ENCODE data around the gene CYB561D1. TPM values are rescaled to one million over a fixed set of nuclear protein-coding genes. Genes with fewer than 3 reads are reported as not detected.

Gene CYB561D1
- total and polyA plus RNA-seq, 2 of the 13 experiments (the other 11 are each of a cell fraction or from before 2014, with no cell fraction given), result 3.9 to 4.1 TPM

GRCh38 chr1:109479311-109479710, 14.6 kb upstream of the CYB561D1 start (continued):
- TF ChIP-seq KIAA2018 (CRISPR knock-in tag; IDR thresholded peaks at IDR 0.05; ENCODE audit: borderline replicate concordance) (no peak), ZNF747 (CRISPR knock-in tag; IDR thresholded peaks at IDR 0.05; ENCODE audit: borderline replicate concordance) (no peak), ZNF646 (CRISPR knock-in tag; IDR thresholded peaks at IDR 0.05) (no peak), ZNF33A (CRISPR knock-in tag; IDR thresholded peaks at IDR 0.05; ENCODE audit: borderline replicate concordance) (no peak), DDIT3 (CRISPR knock-in tag; IDR thresholded peaks at IDR 0.05) (no peak), MED13 (CRISPR knock-in tag; IDR thresholded peaks at IDR 0.05) (no peak), ZBTB46 (CRISPR knock-in tag; IDR thresholded peaks at IDR 0.05; ENCODE audit: borderline replicate concordance) (no peak), RNF2 (conservative IDR thresholded peaks at IDR 0.05; ENCODE audit: low read depth) (no peak), MAFK (conservative IDR thresholded peaks at IDR 0.05 in 1 of 2, IDR thresholded peaks at IDR 0.05 in 1 of 2; ENCODE audit: low read length in 2 of 2) (no peak), SSRP1 (CRISPR knock-in tag; IDR thresholded peaks at IDR 0.05) (no peak), NCOA5 (CRISPR knock-in tag; IDR thresholded peaks at IDR 0.05) (no peak), U2AF1 (optimal IDR thresholded peaks at IDR 0.05; ENCODE audit: low read depth, low read length) (no peak), AHR (CRISPR knock-in tag; IDR thresholded peaks at IDR 0.05) (no peak)
